GM12892 (cell line): Measurements from ENCODE around the gene TMPRSS5. TPM values are rescaled to one million over a fixed set of nuclear protein-coding genes. Genes with fewer than 3 reads are reported as not detected.

ENCODE experiments used
- DNase-seq: peaks from one replicate; pipeline ENCODE4 v3.0.0; 2011; ENCODE audit not compliant: insufficient read length
- FAIRE-seq: peaks from 2 replicates; lab custom pipeline; 2011; peaks lifted over from hg19 to GRCh38; lab: Jason Lieb, UNC
- POLR2A ChIP-seq: IDR thresholded peaks from 2 replicates; pipeline ENCODE4 v1.6.1; 2011; ENCODE audit warnings: low read depth, low read length, control low read depth
- POLR2AphosphoS5 ChIP-seq: IDR thresholded peaks from 2 replicates; pipeline ENCODE4 v1.6.1; 2011; ENCODE audit warnings: low read depth, low read length, control low read depth
- TAF1 ChIP-seq: IDR thresholded peaks from 2 replicates; pipeline ENCODE4 v1.6.1; 2011; ENCODE audit warnings: low read depth, mild to moderate bottlenecking, control low read depth, low read length, borderline replicate concordance
- polyA plus RNA-seq: library from polyadenylated mRNA; unstranded; fragments of >200 nt; gene quantifications from one replicate; pipeline ENCODE4 v1.2.1, GENCODE V29; 2012; ENCODE audit warnings: missing spikeins, inconsistent platforms; ENCODE audit not compliant: missing spikeins

The TMPRSS5 gene
- polyA plus RNA-seq: 0.21 TPM

DNA sequence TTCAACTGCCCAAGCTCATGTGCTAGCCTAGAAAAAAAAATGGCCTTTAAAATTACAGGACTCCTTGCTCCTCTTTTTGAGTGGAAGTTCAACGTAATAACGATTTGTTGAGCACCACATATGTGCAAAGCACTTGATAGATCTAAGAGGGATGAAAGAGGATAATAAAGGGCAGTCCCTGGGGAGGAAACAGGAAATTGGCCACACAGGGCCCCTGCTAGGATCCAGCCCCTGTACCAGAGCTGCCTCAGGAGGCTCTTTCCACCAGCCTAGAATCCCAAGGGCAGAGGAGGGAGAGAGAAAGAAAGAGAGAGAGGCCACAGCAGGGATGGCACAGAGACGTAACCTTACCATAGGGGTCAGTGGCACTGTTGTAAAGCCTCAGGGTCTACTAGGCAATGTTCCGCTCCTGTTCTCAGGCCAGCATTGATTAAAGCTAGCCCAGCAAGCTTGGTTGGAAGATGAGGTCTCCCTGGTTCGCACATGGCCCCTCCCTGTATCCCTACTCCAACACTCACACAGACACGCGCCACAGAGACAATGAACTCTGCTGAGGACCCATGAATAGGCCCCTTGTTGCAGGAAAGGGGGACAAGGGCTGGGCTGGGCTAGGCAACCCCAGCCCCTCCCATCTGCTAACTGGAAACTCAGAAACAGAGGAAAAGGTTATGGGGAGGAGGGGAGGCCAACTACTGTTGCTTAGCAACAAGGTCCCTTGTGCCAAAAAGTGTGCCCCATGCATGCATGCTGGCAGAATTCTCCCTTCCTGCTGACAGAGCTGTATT, at the start of gene TMPRSS5:
TMPRSS5 (minus strand) TSS at position 438 of the 785 bp plus-strand sequence; CDS start at position 354, 84 bp downstream.
- no peak for FAIRE-seq
- DNase-seq: no peak
- TF ChIP-seq POLR2AphosphoS5: no peak

DNA sequence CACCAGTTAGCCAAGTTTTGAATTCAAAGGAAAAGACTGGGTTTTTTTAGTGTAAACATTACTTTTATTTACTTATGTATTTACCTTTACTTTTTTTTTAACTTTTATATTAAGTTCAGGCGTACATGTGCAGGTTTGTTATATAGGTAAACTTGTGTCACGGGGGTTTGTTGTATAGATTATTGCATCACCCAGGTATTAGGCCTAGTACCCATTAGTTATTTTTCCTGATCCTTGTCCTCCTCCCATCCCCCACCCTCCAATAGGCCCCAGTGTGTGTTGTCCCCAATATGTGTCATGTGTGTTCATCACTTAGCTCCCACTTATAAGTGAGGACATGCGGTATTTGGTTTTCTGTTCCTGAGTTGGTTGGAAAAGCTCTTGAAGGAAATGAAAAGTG, 46.8 kb upstream of the TMPRSS5 start:
- FAIRE-seq (no peak), DNase-seq (no peak)
- TF ChIP-seq POLR2A (no peak), TAF1 (no peak), POLR2AphosphoS5 (no peak)

GRCh38 chr11:113736323-113736722, 30.2 kb upstream of the TMPRSS5 start:
- DNase-seq (no peak), FAIRE-seq (no peak)
- TF ChIP-seq POLR2AphosphoS5 (no peak), TAF1 (no peak), POLR2A (no peak)

DNA sequence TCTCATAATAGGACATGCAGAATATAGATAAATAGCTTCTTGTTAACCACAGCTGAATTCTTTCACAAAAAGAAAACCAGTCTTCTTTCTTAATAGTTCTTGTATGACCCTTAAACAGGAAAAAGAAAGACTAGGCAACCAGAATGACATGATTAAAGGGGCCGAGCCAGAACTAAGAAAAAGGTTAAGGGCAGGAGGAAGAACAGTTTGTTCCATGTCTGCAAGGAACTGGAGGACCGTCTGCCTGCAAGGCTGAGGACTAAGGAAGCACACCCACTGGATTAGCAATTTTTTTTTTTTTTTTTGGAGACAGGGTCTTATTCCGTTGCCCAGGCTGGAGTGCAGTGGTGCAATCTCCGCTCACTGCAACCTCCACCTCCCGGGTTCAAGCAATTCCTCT, 26.0 kb upstream of the TMPRSS5 start:
- FAIRE-seq: no peak
- DNase-seq: no peak
- TF ChIP-seq POLR2A (no peak), TAF1 (no peak), POLR2AphosphoS5 (no peak)

DNA sequence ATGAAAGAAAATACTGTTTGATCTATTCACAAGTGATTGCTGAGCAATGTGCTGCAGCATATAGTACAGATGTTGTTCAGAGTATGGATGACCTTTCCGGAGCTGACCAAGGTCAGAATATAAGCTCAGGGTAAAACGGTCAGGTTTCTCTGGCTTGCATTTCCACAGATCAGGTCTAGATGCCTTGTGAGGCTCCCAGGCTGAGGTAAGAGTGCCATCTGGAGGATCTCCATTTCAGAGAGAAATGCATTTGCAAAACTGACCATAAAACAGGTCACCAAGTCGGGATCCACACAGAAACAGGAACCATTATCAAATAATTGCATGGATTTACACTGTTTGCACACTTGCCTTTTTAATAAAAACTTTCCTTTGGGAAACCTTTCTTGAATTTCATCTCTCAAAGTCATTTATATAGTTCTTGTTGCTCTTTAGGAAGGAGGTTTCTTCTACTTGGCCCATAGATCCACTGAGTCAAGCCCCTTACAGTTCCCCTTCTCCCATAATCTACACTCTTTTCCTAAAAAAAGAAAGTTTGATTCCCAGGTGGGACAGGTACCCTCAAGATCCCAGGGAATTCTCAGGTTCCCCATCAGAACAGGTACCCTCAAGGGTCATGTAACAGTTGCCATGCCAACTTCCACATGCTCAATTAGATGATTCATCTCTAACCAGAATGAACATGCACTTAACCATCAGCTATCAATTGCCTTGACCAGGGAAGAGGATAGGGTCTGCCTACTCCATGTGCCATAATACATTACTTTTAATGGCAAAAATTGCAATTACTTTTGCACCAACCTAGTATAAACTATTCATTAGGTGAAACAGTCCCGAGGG, 25.0 kb upstream of the TMPRSS5 start:
- TF ChIP-seq TAF1: no peak
- no peak for TF ChIP-seq POLR2A
- no peak for TF ChIP-seq POLR2AphosphoS5
- peak; percentile 38 for FAIRE-seq
- no peak for DNase-seq

- FAIRE-seq (no peak), DNase-seq (no peak)
- no peak for TF ChIP-seq POLR2A
- TF ChIP-seq POLR2AphosphoS5: no peak
- TF ChIP-seq TAF1: no peak
Measured at GRCh38 chr11:113729456-113729855, 23.3 kb upstream of the TMPRSS5 start.

DNA sequence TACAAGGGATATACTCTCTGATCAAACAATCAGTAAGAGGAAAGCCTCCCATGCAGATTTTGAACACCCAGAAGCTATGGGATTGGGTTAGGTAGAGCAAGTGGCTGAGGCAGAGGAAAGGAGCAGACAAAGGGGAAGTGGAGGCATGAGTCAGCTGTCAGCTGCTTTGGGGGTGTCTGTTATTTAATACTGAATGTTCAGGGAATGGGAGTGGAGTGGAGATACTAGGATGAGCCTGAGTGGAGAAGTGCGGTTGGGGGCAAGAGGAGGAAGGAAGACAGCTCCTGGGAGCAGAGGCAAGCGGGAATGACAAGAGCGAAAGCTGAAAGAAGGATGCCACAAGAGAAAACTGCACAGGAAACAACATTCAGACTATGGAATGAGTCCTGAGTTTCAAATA, 22.7 kb upstream of the TMPRSS5 start:
- FAIRE-seq (no peak), DNase-seq (no peak)
- TF ChIP-seq TAF1: no peak
- TF ChIP-seq POLR2A: no peak
- TF ChIP-seq POLR2AphosphoS5: no peak

GRCh38 chr11:113725913-113726312, 19.8 kb upstream of the TMPRSS5 start:
- DNase-seq: no peak
- no peak for TF ChIP-seq TAF1
- no peak for TF ChIP-seq POLR2A
- TF ChIP-seq POLR2AphosphoS5: no peak
- no peak for FAIRE-seq

- DNase-seq (no peak), FAIRE-seq (no peak)
Measured at GRCh38 chr11:113725407-113725806, 19.3 kb upstream of the TMPRSS5 start.

DNA sequence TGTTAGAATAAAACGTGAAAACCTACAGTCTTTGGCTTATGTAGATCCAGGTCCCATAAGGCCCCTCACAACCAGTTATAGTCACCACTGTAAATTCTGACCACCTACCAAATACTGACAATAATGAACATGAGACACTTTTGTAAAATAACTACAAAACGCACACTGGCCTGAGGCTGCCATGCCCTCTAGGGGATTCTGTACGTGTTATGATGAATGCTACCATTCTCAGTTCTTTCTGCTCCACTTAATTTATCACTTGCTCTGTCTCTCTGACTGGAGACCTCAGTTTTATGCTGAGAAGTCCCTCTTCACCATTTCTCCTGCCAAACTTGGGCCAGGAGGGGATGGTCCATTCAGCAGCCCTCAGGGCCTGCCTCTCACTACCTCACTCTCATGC, 18.7 kb upstream of the TMPRSS5 start:
- DNase-seq (no peak), FAIRE-seq (no peak)
- TF ChIP-seq TAF1: no peak
- TF ChIP-seq POLR2AphosphoS5: no peak
- no peak for TF ChIP-seq POLR2A

More at GRCh38 chr11:113725407-113725806, 19.3 kb upstream of the TMPRSS5 start:
- TF ChIP-seq POLR2AphosphoS5: no peak
- TF ChIP-seq TAF1: no peak
- TF ChIP-seq POLR2A: no peak

GRCh38 chr11:113723787-113724186, 17.7 kb upstream of the TMPRSS5 start:
- DNase-seq (no peak), FAIRE-seq (no peak)
- TF ChIP-seq TAF1 (no peak), POLR2A (no peak), POLR2AphosphoS5 (no peak)
